HG03039 (cell line): ENCODE measurements around the gene CENPM.

Source experiments
- ATAC-seq: cut with Tn5 transposase; IDR thresholded peaks from one replicate; pipeline ENCODE4 v1.9.1; 2021; ENCODE audit warnings: mild to moderate bottlenecking, moderate library complexity; ENCODE audit not compliant: unreplicated experiment

Gene CENPM, protein sequence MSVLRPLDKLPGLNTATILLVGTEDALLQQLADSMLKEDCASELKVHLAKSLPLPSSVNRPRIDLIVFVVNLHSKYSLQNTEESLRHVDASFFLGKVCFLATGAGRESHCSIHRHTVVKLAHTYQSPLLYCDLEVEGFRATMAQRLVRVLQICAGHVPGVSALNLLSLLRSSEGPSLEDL

DNA sequence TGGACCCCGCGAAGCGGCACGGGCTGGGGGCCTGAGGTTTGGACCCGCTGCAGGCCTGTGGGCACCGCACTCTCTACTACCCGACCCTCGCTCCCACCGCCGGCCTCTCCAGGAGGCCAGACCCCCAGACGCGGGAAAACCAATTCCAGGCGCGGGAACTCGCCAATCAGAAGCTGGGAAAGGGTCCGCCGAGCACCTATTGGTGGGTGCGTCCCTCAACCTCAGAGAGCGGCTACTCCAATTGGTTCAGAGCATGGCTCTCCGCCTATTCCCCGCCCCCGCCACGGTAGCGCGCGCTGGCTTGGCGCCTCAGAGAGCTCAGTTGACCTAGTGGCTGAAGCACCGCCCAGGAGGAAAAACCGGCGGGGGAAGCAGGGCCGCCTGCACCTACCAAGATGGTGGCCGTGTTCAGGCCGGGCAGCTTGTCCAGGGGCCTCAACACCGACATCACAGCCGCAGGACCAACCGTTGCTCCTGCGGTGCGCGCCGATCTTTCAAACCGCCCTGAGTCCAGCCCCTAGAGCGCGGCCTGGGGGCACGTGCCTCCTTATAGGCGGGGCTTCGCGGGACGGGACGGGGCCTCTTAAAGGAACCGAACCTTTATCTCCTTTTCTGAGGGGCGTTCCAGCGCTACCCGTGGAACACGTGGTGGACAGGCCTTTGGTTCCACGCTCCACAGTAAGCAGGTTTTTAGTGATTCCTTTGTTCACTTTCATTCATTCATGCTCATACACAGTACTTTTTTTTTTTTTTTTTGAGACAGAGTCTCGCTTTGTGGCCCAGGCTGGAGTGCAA is at the start of gene CENPM:
CENPM (minus strand) TSS at position 524 of the 795 bp plus-strand sequence; CDS start at position 448, 76 bp downstream.
- ATAC-seq, result peak; percentile 72

DNA sequence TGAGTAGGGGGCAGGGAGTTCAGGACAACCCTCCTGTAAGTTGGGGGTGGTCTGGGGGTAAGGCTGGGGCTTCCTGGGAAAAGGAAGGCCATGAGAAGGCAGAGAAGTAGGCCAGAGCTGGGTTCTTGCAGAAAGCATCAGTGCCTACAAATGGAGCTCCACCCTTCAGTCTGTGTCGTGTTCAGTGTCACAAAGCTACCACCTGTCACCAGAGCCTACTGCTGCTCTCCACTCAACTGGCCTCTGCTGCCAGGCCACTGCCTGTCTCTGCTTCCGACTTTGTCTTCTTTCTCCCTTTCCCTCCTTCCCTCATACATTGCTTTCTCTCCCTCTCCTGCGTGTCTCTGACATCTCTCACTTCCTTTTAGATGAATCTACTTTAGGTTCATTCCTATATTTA is 48.3 kb upstream of the CENPM start:
- ATAC-seq, result no peak

DNA sequence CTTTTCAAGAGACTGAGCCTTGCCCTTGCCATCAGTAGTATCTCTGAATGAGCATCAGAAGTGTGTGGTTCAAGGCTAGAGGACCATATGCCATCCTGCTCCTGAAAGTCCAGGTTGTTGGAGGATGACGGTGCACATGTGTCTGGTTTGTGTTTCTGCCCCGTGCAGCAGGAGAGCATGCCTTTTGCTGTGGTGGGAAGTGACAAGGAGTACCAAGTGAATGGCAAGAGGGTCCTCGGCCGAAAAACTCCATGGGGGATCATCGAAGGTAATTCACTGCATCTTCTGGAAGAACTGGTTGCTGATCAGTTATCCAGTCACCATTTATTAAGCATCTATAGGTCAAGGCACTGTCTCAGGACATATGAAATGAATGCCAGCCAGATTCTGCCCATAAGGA is 45.5 kb upstream of the CENPM start:
- ATAC-seq, result no peak

DNA sequence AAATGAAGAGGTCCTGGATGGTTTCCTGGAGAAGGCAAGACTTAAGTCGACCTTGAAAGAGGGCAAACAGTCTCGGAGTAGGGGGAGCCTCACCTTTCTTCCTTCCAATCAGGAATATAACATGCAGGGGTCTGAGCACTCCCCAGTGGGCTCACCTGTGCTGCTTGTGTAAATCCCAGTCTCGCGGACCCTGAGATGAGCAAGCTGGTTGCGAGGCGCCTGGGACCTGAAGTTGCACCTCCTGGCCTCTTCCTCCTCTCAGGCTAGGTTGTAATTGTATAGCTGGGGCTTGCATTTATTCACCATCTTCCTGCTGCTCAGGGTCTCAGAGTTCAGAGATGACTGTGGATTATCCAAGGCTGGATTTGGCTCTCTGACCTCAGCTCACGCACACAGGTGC is 44.2 kb upstream of the CENPM start:
- no peak for ATAC-seq

DNA sequence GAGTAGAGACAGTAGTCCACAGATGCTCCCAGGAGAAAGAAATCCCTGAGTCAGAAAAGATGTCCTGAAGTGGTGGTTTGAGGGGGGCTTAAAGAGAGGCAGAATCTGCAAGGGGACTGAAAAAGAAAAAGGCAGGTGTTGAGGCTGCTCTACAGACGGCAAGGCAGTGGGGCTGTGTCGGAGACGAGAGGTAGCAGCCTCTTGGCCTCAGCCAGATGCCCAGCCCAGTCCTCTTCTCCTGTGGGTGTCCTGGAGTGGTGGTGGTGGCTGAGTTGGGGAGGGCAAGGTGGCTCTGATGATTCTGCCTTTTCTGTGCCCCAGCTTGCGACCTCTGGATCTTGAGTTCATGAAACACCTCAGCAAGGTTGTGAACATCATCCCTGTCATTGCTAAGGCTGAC is 42.3 kb upstream of the CENPM start:
- no peak for ATAC-seq

DNA sequence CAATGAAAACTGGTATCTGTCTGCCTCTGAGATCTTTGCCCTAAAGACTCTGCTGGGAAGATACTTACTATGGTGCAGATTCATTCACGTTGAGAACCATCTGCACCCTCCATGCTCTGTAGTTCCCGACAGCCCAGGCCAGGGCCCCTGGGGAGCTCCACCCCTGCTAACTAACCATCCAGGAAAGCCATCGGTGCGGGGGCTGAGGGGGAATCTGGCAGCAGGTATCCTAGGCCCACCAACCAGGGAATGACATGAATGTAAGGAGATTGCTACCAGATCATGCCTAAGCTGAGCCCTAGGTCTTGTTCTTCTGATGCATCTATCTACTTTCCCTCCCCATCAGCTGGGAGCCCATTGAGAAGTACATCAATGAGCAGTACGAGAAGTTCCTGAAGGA is 40.3 kb upstream of the CENPM start:
- no peak for ATAC-seq

DNA sequence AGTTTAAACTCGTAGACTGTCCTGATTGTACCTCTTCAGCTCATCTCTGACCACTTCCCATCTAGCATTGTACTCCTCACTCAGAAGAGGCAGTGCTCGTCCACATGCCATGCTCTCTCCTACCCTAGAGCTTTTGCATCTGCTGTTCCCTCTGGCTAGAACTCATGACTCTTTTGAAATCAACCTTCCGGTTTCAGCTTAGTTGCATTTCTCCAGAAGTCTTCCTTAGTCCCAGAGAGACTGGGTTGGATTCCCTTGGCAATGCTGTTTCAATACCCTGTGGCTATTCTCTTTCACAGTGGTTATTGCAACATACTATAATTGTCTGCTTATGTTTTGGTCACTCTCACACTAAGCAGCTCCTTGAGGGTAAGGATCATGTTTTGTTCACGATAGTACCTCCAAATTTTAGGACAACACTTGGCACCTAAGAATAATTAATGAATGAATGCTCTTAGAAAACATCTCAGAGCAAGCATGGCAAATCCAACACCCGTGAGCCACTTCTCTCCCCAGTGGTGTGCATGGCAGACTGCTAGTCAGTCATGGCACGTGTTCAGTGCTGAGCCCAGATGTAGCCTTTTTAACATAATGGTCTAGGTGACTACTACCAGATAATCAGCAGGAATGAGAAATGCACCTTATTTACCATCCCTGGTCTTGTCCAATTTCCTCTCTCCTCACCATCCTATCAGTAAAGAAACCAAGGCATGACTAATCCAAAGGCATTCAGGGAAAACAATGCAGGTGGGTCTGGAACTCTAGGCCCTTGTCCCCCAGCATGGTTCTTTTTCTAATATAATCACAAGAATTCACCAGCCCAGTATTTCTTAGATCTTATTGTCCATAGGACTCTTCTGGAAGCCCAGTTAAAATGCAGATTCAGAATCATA is 36.8 kb upstream of the CENPM start:
- no peak for ATAC-seq

DNA sequence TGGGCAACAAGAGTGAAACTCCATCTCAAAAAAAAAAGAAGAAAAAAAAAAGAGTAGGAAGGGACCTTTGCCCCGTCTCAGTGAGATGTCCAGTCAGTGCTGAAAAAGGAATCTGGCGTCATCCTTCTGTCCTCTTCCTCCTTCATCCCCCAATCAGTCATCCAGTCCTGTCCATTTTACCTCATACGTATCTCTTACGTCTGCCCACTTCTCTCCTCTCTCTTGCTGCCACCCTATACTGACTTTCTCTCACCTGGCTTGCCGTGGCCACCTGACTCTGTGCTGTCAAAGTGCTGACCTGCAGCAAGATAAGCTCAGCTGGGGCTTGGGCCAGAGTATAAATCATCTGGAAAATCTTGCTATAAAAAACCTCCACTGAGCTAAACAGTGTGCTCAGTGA is 35.9 kb upstream of the CENPM start:
- ATAC-seq, result no peak

DNA sequence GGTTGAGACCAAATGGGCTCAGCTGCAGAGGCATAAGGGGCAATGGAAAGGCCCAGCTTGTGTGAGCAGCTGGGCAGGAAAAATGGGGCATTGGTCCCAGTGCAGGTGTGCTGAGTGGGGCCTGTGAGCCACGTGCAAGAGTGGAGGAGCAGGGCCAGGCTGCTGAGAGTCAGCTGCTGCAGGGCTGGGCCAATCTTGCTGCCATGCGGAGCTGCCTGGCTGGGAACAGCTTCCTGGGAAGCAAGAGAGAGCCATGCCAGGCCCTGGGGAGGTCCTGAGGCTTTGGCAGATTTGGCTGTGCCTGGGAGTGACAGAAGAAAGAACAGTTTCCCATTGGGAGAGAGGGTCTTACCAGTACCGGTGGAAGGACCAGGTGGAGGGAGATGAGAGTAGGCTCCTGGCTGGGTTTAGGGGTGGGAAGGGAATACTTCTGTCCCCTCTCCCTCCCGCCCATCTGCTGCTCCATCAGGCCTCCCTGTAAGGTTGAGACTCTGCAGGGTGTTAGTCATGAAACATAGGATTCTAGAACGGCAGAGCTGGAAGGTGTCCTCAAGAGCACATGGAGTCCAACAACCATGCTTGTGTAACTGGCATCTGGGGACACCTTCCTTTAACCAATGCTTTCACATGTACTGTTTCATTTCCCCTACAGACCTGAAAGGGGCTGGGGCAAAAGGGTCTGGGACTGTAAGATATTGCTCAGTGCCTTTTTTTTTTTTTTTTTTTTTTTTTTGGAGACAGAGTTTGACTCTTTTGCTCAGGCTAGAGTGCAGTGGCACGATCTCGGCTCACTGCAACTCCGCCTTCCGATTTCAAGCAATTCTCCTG is 32.7 kb upstream of the CENPM start:
- no peak for ATAC-seq

DNA sequence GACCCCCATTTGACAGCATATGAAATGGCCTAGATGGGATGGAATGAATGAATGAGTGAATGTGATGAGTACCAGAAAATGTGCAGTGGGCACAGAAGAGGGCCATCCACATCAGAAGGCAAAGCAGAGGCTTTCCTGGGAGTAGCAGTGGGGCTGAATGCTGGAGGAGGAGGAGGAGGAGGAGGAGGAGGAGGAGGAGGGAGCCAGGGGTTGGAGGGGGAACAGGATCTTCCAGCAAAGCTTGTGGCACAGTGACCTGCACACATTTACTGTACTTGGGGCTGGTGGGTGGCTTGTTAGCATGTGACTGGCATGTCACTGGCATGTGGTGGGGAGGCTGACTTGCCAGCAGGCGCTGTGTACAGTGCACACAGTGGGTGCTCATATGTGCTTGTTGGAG is 31.8 kb upstream of the CENPM start:
- no peak for ATAC-seq

DNA sequence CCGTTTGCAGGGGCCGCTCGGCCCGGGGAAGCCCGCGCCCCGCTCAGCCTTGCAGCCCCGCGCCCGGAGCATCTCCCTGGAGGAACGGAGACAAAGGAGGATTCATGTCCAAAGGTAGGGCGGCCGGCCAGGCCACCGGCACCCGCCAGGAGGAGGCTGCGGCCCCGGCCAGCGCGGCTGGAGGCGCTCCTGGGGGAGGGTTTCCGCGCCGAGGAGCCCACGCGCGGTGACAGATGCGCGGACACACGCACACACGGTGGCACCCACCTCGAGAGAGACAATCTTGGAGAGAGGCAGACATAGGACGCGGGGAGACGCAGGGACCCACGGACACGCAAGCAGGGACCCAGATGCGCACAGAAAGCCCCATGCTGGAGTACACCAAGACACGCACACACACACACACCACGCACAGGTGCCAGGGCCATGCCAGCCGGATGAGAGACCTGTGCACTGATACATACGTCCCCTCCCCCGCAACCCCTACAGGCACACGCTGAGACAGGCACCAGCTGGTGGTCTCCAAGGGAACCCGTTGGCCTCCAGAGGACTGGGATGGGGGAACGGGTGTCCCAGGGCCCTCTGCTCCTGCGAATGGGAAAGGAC is 30.1 kb upstream of the CENPM start:
- no peak for ATAC-seq

DNA sequence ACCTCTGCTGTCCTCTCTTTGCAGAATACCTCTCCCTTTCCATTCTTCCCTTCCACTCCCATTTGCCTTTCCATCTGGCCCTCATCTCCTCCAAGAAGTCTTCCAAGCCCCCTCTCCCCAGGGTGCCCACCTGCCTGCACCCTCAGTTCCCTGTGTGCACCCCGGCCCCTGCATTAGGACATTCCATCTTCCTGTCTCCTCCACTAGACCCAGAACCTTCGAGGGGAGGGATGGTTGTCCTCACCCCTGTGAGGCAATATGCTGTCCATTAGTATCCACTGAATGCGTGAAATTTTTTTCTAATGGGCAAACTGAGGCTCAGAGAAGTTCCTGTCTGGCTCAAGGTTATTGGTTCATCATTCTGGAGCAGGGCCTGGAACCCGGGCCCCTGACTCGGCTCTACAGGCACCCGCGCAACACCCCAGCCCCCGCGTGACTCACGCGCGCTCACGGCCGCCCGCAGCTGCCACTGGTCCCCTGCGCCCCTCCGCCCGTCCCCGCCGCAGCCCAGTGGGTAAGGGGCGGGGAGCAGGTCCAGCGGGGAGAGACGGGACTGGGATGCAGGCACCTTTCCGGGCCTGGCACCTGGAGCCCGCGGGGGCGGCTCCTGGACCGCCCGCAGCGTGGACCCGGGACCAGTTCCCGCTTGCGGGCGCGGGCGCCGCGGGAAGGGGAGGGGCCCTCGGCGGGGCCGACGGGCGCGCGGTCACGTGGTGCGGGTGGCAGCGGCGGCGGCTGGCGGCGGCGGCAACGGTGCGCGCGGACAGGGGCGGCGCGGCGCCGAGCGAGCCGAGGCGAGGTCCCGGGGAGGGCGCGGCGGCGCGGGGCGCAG is 29.3 kb upstream of the CENPM start:
- ATAC-seq, result no peak

DNA sequence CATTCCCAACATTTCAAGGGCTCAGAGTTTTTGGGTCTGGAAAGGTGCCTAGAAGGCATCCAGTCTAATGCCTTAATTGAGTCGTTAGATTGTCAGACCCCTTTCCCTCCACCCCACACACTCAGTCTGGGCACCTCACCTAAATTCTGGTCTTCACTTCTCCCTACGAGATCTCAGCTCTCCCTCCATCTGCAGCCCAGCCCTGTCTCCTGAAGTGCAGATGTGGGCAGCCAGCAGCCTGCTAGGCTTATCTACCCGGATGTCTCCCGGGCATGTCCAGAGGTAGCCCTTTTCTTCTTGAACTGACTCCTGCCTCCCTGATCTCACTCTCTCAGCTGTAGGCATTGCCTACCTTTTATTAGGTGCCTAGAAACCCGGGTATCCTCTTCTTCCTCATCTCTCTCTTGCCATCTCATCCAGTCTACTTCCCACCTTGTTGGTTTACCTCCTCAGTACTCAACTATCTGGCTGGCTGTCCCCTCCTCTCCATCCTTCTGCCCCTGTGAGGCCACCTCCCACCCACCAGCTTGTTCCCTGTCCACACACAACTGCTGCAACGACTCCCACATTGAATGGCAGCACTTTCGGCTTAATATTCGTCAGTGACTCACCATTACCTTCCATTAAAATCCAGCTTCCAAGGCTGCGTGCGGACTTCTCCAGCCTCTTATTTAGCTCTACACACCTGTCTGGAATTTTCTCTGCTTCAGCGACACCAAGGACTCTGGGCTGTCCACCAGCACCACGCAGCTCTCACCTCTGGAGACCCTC is 28.5 kb upstream of the CENPM start:
- ATAC-seq, result no peak

DNA sequence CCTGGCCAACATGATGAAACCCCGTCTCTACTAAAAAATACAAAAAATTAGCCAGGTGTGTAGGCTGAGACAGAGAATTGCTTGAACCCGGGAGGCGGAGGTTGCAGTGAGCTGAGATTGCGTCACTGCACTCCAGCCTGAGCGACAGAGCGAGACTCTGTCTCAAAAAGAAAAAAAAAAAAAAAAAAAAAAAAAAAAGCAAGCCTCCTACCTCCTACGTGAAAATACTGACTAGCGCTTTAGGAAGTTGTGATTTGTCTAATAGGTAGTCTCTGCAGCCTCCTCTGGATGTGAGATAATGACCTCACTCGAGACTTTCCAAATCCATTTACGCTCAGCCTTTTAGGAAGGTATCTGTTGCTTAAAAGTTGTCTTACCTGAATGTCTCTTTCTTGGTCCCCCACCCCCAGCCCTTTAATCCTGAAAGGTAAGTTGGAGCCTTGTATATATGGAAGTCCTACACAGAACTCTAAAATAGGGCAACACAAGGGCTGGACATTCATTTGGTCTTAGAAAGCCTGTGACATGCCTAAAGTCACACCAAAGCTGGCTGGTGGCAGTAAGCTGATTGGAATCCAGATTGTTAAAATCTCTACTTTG is 27.8 kb upstream of the CENPM start:
- ATAC-seq, result no peak

DNA sequence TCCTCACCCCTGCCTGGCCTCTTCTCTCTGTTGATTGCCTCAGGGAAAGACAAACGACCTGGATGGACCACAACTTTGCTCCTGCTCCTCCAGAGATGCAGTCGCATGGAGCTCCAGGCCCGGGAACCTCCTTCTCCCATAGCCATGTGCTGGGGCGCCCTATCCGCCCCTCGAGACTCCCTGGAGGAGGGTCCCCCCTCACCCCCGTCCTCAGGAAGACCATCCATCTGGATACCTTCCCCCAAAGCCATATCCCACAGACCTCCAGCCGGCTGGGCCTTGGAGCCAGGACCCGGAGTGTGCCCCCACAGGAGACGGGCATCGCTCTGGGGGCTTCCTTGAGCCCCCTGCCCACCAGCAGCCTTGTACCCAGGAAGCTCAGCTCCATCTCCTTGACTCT is 24.5 kb upstream of the CENPM start:
- ATAC-seq, result no peak

DNA sequence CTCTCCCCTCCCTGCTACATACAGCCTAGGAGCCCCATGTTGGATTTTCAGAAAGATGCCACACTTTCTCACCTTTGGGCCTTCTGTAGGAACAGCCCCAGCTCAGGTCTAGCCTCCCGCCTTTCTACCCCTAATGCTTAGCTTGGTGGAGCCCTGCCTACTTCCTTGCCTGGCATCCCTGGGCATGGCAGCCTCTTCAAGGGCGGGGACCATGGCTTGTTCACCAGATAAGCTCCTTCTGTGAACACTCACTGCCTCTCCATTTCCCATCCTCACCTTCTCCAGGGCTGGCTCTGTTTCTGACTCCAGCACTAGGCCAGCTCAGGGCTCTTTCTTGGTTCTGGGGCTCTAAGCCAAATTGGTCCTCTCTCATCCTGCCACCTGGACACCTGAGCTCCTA is 23.6 kb upstream of the CENPM start:
- no peak for ATAC-seq

DNA sequence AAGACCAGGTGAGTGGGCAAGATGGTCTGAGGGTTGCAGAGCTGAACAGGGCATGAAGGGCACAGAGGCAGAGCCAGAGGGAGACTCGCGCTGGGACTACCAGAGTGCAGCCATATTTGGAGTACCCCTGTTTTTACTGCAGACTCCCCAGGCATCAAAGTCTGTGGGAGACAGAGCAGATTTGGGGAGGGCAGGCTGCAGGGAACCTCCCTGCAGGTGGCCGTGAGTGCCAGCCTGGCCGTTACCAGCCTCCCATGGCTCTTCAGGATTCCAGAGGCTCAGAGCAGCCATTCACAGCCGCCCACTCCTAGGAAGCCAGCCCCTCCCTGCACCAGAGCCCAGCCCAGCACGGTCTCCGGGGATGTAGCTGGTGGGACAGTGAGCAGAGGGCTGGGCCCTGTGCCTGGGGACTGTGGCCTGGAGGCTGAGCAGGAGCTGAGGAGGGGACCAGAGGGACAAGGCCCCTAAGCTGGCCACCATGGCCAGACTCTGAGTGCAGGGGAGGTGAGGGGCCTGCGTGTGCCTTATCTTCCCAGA is 22.2 kb upstream of the CENPM start, which contains the start of gene SEPTIN3:
SEPTIN3 (plus strand) TSS at position 334 of the 537 bp plus-strand sequence. CDS start 2,050 bp downstream, outside the sequence.
- no peak for ATAC-seq

DNA sequence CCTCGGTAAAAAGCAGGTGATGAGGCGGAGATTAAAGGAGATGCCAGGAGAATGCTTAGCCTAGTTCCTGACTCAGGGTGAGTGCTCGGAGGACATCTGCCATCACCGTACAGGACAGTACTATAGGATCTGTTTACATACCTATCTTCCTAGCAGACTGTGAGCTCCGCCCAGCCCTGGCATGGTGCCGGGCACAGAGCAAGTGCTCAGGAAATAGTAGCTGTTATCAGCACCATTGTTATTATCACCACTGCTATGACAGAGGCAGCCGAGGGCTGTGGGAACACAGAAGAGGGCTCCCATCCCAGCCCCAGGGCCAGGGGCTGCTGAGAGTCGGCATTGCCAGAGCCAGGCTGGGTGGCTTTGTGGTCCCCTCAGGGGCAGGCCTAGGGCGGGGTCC is 21.6 kb upstream of the CENPM start:
- ATAC-seq, result no peak
